SK-N-MC (cell line): Measurements from ENCODE around the gene PROP1.
"Not testable (repeated sequence)": the region's sequence is repeated elsewhere in the genome, so short reads cannot be mapped to it uniquely, and the experiment has no call there.

Experiments used
- DNase-seq: peaks from one replicate; pipeline ENCODE4 v3.0.0-alpha.2; 2011; ENCODE audit warnings: low read depth, low spot score
- H3K27ac ChIP-seq: fragments of 200-600 bp; sonication (generic); 2 replicates; pipeline ENCODE4 v1.5.1; 2016; ENCODE audit warnings: mixed run types
- H3K36me3 ChIP-seq: fragments of 200-600 bp; sonication (generic); 2 replicates; pipeline ENCODE4 v1.6.1; 2017; ENCODE audit warnings: antibody characterized with exemption, low read length, mixed read lengths; ENCODE audit not compliant: insufficient read depth
- H3K4me3 ChIP-seq: fragments of 200-600 bp; sonication (generic); 2 replicates; pipeline ENCODE4 v1.5.1; 2016
- H3K9ac ChIP-seq: fragments of 200-600 bp; sonication (generic); 2 replicates; pipeline ENCODE4 v1.8.0; 2017; ENCODE audit warnings: mixed run types, mixed read lengths; ENCODE audit not compliant: insufficient read length
- H3K9me3 ChIP-seq: fragments of 200-600 bp; sonication (generic); 2 replicates; pipeline ENCODE4 v1.6.1; 2017; ENCODE audit warnings: low read depth, mild to moderate bottlenecking, antibody characterized with exemption, low read length, moderate library complexity, mixed read lengths
- EZH2 ChIP-seq: fragments of 200-600 bp; sonication (generic); IDR thresholded peaks from one replicate; pipeline ENCODE4 v1.6.1; 2017; ENCODE audit warnings: antibody characterized with exemption
- FOXP2 ChIP-seq: optimal IDR thresholded peaks from 2 replicates; pipeline ENCODE3; 2011; ENCODE audit warnings: mild to moderate bottlenecking, moderate library complexity; ENCODE audit not compliant: insufficient read depth; ENCODE audit errors: extremely low read length, control extremely low read depth
- POLR2AphosphoS5 ChIP-seq: IDR thresholded peaks from 2 replicates; pipeline ENCODE4 v1.6.1; 2012; ENCODE audit warnings: mild to moderate bottlenecking, low read depth, low read length, borderline replicate concordance

Gene PROP1

DNA sequence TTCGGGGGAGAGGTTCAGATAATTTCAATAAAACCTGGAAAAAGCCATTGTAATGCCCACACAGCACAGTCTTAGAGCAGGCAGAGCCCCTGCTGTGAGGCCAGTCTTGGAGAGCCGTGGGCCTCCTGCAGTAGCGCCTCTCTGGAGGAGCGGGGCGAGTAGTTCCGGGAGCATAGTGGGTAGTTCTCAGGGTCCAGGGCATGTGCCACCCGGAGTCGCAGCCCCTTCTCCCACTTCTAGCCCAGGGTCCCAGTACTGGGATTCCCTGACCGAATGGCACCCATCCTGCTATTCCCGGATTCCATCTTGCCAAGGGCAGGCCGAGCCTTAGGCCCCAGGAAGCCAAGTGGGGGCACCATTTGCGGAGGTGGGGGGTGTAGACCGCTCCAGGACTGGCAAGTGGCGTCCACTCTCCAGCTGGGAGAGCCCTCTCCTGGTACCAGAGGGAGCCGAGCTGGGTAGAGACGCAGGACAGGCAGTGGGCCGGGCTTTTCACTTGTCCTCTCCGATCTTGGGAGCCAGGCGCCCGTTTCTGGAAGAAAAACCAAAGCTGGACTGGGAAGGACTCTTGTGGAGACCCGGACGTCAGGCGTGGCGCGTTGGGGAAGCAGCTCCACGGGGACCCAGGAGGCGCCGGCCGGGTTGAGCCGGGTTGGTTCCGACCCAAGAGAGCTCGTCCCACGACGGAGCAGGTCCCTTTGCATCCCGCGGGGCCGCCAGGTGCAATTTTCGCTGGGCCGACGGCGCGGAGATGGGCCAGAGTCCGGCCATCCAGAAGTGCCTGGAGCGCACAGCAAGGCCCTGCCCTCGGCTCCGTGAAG lies 12.1 kb downstream of the PROP1 start:
- DNase-seq = no peak
- no peak overlapping the region for H3K4me3 ChIP-seq
- H3K36me3 ChIP-seq = no peaks in the 10 kb centered on the region
- TF ChIP-seq EZH2 (no peak), FOXP2 (no peak), POLR2AphosphoS5 (no peak)
- no peaks in the 10 kb centered on the region for H3K9me3 ChIP-seq
- no peak overlapping the region for H3K9ac ChIP-seq
- no peak overlapping the region for H3K27ac ChIP-seq

GRCh38 chr5:177982956-177983355 lies 13.1 kb downstream of the PROP1 start:
- H3K9ac ChIP-seq = no peak overlapping the region
- no peaks in the 10 kb centered on the region for H3K36me3 ChIP-seq
- DNase-seq = no peak
- TF ChIP-seq FOXP2 (no peak), POLR2AphosphoS5 (no peak), EZH2 (no peak)
- H3K4me3 ChIP-seq = no peak overlapping the region
- H3K27ac ChIP-seq = no peak overlapping the region
- no peaks in the 10 kb centered on the region for H3K9me3 ChIP-seq

DNA sequence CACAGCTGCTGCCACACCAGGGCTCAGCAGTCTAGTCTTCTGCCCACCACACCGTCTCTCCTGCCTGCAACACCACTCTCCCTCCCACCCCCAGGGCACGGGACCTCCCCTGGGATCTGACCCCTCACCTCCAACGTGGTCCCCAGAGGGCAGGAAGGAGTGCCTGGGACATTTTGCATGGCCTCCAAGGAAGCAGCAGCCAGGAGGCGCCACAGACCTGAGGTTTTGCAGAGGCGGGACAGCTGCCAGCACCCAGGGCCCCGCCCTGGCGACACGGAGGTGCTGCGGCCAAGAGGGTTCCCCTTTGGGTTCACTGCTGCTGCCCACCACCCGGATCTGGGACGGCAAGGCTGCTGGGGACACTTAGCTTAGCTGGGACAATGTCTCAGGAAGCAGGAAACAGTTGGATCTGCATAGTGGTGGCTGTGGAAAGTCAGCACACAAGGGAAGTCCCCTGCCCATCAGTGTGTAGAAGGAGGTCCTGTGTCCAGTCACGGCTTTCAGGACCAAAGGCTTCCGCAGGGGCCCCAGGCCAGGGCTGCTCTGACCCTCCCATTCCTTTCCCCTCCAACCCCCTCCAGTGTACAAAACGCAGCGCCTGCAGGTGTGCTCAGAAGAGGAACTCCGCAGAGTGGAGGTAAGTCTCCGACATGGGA lies 13.8 kb downstream of the PROP1 start:
- H3K27ac ChIP-seq = no peak overlapping the region
- H3K9me3 ChIP-seq = no peaks in the 10 kb centered on the region
- H3K4me3 ChIP-seq = no peak overlapping the region
- DNase-seq = no peak
- H3K9ac ChIP-seq = no peak overlapping the region
- H3K36me3 ChIP-seq = no peaks in the 10 kb centered on the region
- no peak for TF ChIP-seq FOXP2
- no peak for TF ChIP-seq EZH2
- no peak for TF ChIP-seq POLR2AphosphoS5

DNA sequence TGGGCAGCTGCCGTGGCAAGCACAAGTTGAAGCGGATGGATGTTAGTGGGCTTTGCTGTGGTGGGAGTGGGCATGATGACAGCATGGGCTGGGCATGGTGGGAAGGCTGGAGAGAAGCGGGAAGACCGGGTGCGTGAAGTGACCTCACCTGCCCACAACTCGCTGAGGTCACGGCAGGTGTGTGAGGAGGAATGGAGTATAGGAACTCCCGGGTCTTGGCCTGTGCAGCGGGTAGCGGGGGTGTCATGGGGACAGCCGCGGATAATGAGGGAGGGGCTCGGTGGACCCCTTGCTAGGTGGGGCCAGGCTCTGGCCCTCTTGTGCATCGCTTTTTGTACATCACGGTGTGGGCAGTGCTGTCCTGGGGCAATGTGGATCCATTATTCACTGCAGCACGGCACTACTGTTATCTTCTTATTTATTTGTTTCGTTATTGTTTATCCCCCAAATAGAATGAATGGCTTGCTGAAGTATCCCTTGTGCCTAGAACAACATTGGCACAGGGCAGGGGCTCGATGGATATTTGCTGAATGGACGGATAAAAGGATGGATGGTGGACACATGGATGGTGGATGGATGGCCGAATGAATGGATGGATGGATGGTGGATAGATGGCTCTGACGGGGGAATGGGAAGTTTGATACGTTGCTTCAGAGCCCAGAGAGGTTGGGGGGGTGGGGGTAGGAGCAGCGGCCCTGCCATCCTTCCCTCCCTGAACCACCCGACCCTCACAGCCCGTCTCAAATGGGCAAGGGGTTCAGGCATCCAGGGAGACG lies 14.6 kb downstream of the PROP1 start:
- TF ChIP-seq EZH2 = no peak
- no peak for TF ChIP-seq POLR2AphosphoS5
- TF ChIP-seq FOXP2 = no peak
- no peak for DNase-seq
- Histone ChIP-seq H3K36me3 (no peaks in the 10 kb centered on the region), H3K27ac (no peak overlapping the region), H3K9me3 (no peaks in the 10 kb centered on the region), H3K9ac (no peak overlapping the region), H3K4me3 (no peak overlapping the region)

DNA sequence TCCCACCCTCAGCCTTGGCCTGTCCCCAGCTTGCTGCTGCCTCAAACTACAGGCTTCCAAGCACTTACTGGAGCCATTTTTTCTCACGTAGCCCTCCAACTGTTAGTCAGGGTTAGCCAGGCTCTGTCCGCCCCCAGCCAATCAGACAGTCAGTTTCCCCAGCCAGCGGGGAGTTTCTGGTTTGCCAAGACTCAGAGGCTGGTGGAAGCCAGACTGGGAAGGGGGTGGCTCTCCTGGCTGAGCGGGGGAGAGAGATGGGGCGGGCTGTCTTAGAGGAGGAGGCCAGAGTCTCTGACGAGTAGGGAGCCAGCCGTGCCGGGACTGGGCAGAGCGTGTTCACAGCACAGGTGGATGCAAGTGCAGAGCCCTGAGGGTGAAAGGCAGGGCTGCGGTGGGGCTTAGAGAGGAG lies 15.3 kb downstream of the PROP1 start:
- DNase-seq = no peak
- H3K27ac ChIP-seq = no peak overlapping the region
- TF ChIP-seq EZH2 = no peak

DNA sequence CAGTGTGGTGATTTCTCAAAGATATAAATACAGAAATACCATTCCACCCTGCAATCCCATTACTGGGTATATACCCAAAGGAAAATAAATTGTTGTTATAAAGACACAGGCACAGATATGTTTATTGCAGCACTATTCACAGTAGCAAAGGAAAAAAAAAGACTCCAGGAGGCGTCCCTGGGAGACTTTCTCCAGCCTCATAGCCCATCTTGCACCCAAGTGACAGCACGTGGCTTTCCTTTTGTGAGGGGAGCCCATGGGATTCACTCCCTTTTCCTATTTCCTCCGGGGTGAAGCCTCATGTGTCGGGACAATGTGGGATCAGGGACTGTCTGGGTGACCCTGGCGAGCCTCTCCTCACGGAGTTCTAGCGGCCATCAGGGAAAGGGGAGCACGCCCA lies 18.4 kb downstream of the PROP1 start:
- not testable (repeated sequence) for H3K27ac ChIP-seq, H3K9ac ChIP-seq, H3K36me3 ChIP-seq, H3K9me3 ChIP-seq, H3K4me3 ChIP-seq, DNase-seq

More for the DNA sequence above, 15.3 kb downstream of the PROP1 start:
- Histone ChIP-seq H3K9me3 (no peaks in the 10 kb centered on the region), H3K9ac (no peak overlapping the region), H3K4me3 (no peak overlapping the region), H3K36me3 (no peaks in the 10 kb centered on the region)

GRCh38 chr5:177973066-177973635 lies 22.9 kb downstream of the PROP1 start:
- H3K4me3 ChIP-seq = no peak overlapping the region
- no peaks in the 10 kb centered on the region for H3K9me3 ChIP-seq
- no peak overlapping the region for H3K27ac ChIP-seq
- H3K9ac ChIP-seq = no peak overlapping the region
- H3K36me3 ChIP-seq = no peaks in the 10 kb centered on the region
- TF ChIP-seq FOXP2 = no peak
- TF ChIP-seq EZH2 = no peak
- no peak for TF ChIP-seq POLR2AphosphoS5
- no peak for DNase-seq

- Histone ChIP-seq H3K27ac (no peak overlapping the region), H3K9me3 (no peaks in the 10 kb centered on the region), H3K36me3 (no peaks in the 10 kb centered on the region), H3K9ac (no peak overlapping the region), H3K4me3 (no peak overlapping the region)
- TF ChIP-seq EZH2 = no peak
- TF ChIP-seq FOXP2 = no peak
- TF ChIP-seq POLR2AphosphoS5 = no peak
- no peak for DNase-seq
These were observed 23.4 kb downstream of the PROP1 start for GRCh38 chr5:177972613-177973012.

DNA sequence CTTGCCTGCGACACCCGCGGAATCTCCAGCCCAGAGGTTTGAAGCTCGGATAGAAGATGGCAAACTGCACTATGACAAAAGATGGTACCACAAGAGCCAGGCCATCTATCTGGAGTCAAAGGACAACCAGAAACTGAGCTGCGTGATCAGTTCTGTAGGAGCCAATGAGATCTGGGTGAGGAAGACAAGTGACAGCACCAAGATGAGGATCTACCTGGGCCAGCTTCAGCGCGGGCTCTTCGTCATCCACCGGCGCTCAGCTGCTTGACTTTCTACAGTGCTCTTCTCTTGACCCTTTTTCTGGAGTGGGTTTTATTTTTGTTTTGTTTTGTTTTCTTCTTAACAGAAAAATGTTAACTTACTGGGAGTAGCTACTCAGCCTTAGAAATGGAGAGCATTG lies 24.0 kb downstream of the PROP1 start:
- not testable (repeated sequence) for DNase-seq, H3K9ac ChIP-seq, H3K9me3 ChIP-seq, H3K36me3 ChIP-seq, H3K4me3 ChIP-seq, H3K27ac ChIP-seq
